ENCODE results near the gene PTPRE. TPM values are rescaled to one million over a fixed set of nuclear protein-coding genes. Genes with fewer than 3 reads are reported as not detected.

The PTPRE gene
- total RNA-seq, 1 donor from 2014 or later, result 3.6 TPM

GRCh38 chr10:127904311-127905000, 2.4 kb upstream of the PTPRE start:
- no peaks in the 10 kb centered on the region for H3K36me3 Mint-ChIP-seq
- H3K27ac Mint-ChIP-seq, result no peak overlapping the region
- peak; percentile 36 for DNase-seq (ENCODE audit: extremely low spot score, unreplicated experiment)
- no peak for TF ChIP-seq CTCF (conservative IDR thresholded peaks at IDR 0.05)
- peaks cover 6% of the 10 kb centered on the region for H3K4me1 Mint-ChIP-seq (ENCODE audit: unreplicated experiment)
- no peaks in the 10 kb centered on the region for H3K9me3 Mint-ChIP-seq
- H3K4me3 Mint-ChIP-seq, result peak overlapping the region; percentile 46
- peaks cover 39% of the 10 kb centered on the region for H3K27me3 Mint-ChIP-seq

DNA sequence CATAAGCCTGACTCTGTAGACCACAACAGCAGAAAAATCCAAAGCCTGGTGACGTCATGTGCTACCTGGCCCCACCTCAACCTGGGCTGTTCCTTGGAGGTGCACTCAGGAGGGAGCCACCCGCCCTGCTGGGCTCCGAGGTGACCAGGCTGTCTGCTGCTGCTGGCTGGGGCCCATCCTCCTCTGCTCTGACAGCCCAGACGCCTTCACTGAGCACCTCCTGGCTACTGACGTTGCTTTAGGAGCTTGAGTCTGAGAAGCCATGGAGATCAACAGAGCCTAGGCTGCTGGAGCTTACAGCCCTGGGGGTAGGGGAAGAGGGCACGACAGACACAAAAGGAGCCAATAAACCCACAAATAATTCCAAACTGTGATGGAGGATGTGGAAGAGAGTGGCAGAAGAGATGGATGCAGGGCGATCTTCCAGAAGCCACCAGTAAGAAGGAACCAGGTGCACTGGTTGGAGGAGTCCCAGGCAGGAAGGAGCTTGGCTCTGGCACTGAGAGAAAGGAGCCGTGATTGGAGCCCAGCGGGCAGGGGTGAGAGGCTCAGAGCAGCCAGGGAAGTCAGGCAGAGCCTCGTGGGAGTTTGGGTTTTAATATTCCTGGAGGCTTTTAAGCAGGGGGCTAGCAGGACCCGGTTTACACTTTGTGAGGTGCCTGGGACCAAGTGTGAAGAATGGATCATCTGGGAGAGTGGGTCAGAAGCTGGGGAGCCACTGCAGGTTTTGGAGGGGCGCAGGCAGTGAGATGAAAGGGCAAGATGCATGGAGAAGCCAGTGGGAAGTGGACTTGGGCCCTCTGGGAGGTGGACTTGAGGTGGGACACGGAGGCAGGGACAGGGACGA, 1.7 kb upstream of the PTPRE start:
- peak overlapping the region; percentile 48 for H3K4me3 Mint-ChIP-seq
- H3K27ac Mint-ChIP-seq, result peak overlapping the region; percentile 27
- DNase-seq (ENCODE audit: extremely low spot score, unreplicated experiment), result peak; percentile 50
- H3K9me3 Mint-ChIP-seq, result no peaks in the 10 kb centered on the region
- peaks cover 44% of the 10 kb centered on the region for H3K27me3 Mint-ChIP-seq
- peaks cover 7% of the 10 kb centered on the region for H3K4me1 Mint-ChIP-seq (ENCODE audit: unreplicated experiment)
- H3K36me3 Mint-ChIP-seq, result no peaks in the 10 kb centered on the region
- TF ChIP-seq CTCF (conservative IDR thresholded peaks at IDR 0.05), result no peak

- DNase-seq (ENCODE audit: extremely low spot score, unreplicated experiment), result peak; percentile 53
- Mint-ChIP-seq H3K4me1 (ENCODE audit: unreplicated experiment) (peaks cover 7% of the 10 kb centered on the region), H3K36me3 (no peaks in the 10 kb centered on the region), H3K4me3 (peak overlapping the region; percentile 48), H3K27ac (no peak overlapping the region), H3K27me3 (peaks cover 46% of the 10 kb centered on the region), H3K9me3 (no peaks in the 10 kb centered on the region)
- TF ChIP-seq CTCF (conservative IDR thresholded peaks at IDR 0.05), result no peak
These were observed 1.0 kb upstream of the PTPRE start for GRCh38 chr10:127905848-127906261.

DNA sequence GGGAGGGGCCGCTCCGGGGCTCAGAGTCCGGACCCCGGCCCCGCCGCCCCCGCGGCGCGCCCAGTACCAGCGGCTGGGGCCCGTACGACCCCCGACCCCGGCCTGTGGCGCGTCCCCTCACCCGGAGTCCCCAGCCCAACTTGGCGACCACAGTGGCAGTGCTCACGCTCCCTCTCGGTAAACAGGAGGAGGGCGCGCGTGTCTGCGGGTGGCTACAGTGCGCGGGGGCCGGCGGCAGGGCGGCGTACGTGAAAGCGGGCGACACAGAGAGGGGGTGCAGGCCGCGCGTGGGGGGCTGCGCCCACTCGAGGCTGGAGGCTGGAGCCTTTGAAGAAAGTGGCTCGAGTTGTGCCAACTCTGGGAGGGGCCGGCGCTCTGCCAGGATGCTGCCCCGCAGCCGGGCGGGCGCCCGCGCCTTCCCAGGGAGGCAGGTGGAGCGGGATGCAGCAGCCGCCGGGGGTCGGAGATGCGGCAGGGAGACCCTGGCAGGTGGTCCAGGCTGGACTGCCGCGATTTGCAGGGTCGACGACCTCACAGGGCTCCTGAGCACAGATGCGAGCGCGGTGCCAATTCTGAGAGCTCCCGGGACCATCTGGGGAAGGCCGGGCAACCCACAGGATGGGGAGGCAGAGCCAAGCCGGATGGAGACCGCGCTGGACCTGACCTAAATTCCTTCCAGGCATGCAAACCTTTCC, 655 bp downstream of the PTPRE start:
- peaks cover 11% of the 10 kb centered on the region for H3K4me1 Mint-ChIP-seq (ENCODE audit: unreplicated experiment)
- no peak for TF ChIP-seq CTCF (conservative IDR thresholded peaks at IDR 0.05)
- no peak overlapping the region for H3K27ac Mint-ChIP-seq
- peaks cover 46% of the 10 kb centered on the region for H3K27me3 Mint-ChIP-seq
- H3K4me3 Mint-ChIP-seq, result peak overlapping the region; percentile 71
- no peaks in the 10 kb centered on the region for H3K36me3 Mint-ChIP-seq
- peak; percentile 69 for DNase-seq (ENCODE audit: extremely low spot score, unreplicated experiment)
- no peaks in the 10 kb centered on the region for H3K9me3 Mint-ChIP-seq

DNA sequence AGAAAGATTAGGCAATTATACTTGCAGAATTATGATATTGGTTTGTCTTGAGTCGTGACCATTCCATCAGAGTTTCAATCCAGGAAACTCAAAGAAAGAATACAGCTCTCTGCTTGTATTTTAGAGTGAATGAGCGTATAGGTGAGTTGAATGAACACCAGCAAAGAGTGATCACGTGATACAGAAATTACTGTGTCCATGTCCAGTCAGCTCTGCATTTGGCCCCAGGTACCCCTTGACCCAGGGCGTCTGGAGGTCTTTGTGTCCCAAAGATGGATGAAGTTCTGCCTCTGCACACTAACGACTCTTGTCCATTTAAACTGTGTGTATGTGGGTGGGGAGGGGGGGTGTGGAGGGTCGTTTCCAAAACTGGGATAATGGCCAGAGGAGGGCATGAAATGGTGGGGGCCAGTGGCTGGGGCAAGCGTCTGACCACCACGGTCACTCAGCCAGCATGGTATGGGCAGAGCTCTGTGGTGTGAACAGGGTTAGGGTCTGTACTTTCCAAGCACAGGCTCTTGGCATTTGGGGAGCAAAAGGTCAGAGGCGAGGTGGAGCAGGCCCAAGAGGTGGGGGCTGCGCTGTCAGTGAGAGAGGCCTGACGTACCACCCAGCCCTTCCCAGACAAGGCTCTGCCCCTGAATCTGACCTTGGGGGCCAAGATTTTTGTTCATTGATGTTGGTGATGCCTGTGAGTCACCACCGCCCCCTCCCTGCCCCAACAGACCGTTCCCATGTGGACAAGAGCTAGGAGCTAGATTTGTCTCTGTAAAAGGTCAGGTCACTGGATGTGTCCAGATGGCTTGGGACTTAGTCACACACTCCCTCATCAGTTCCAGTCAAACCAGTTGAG, 1.4 kb downstream of the PTPRE start:
- DNase-seq (ENCODE audit: extremely low spot score, unreplicated experiment), result no peak
- H3K9me3 Mint-ChIP-seq, result no peaks in the 10 kb centered on the region
- peaks cover 11% of the 10 kb centered on the region for H3K4me1 Mint-ChIP-seq (ENCODE audit: unreplicated experiment)
- H3K27ac Mint-ChIP-seq, result no peak overlapping the region
- H3K4me3 Mint-ChIP-seq, result peak overlapping the region; percentile 71
- H3K27me3 Mint-ChIP-seq, result peaks cover 46% of the 10 kb centered on the region
- TF ChIP-seq CTCF (conservative IDR thresholded peaks at IDR 0.05), result no peak
- H3K36me3 Mint-ChIP-seq, result no peaks in the 10 kb centered on the region

All from type B pancreatic cell (in vitro differentiated cells).